ENCODE results near the gene SAMD11.

DNA sequence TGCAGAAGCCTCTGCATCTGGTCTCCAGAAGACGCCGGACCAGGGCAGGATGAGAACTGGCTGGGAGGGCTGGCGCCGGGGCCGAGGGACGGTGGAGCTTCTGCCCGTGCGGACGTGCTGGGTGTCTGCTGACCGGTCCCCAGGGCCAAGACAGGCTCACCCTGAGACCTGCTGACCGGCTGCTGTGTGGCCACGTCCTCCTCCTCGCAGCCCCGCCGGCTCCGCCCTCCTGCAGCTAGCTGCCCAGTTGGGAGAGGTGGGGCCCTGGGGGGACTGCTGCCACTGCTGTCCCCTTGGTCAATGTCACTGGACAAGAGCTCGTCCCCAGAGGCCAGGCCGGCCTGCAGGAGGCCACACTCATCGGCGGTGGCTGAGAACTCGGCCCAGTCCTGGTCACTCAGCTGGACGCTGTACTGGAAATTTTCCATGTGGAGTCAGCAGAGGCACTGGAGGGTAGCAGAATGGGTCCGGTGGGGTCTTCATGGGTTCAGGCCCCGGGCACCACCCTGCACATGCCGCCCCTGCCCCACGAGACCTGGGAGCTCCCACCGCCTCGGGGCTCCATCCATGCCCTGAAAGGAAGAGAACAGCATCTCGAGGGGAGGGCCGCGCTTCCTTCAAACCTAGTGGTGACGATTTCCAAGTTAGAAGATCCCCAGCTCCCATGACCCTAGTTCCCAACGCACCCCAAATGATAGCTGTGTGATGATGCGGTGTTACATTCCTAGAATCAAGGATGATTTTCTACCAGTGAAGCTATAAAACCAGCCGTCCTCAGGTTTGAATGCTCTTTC is 57.1 kb downstream of the SAMD11 start:
- TF ChIP-seq, protein P1, sequence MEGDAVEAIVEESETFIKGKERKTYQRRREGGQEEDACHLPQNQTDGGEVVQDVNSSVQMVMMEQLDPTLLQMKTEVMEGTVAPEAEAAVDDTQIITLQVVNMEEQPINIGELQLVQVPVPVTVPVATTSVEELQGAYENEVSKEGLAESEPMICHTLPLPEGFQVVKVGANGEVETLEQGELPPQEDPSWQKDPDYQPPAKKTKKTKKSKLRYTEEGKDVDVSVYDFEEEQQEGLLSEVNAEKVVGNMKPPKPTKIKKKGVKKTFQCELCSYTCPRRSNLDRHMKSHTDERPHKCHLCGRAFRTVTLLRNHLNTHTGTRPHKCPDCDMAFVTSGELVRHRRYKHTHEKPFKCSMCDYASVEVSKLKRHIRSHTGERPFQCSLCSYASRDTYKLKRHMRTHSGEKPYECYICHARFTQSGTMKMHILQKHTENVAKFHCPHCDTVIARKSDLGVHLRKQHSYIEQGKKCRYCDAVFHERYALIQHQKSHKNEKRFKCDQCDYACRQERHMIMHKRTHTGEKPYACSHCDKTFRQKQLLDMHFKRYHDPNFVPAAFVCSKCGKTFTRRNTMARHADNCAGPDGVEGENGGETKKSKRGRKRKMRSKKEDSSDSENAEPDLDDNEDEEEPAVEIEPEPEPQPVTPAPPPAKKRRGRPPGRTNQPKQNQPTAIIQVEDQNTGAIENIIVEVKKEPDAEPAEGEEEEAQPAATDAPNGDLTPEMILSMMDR (IDR thresholded peaks at IDR 0.05) = no peak
- TF ChIP-seq EP300 (IDR thresholded peaks at IDR 0.05) = no peak
